Endothelial cell of umbilical vein (primary cell): ENCODE data around the gene SFI1. TPM values are rescaled to one million over a fixed set of nuclear protein-coding genes. Genes with fewer than 3 reads are reported as not detected.
"Not testable (repeated sequence)": the region's sequence is repeated elsewhere in the genome, so short reads cannot be mapped to it uniquely, and the experiment has no call there.

Experiments used
- BruUV-seq: library from RNA; stranded (reverse); fragments of 400-500 nt; replicated peaks from 2 replicates; lab custom pipeline; 2021; lab: Mats Ljungman, UMichigan
- CTCF ChIA-PET: fragments of 300-600, 350-600 bp; sonication (Branson Sonifier 250); formaldehyde crosslinking; loops from one replicate; lab custom pipeline; 2021; ENCODE audit warnings: antibody characterized with exemption, inconsistent platforms; lab: Charles Lee
- POLR2A ChIA-PET: fragments of 300-600, 350-600 bp; sonication (Branson Sonifier 250); formaldehyde crosslinking; loops from one replicate; lab custom pipeline; 2021; ENCODE audit warnings: antibody characterized with exemption, inconsistent platforms; lab: Charles Lee
- DNase-seq: peaks from one replicate; pipeline ENCODE4 v3.0.0-alpha.2; 2011; ENCODE audit warnings: low read depth, low spot score
- FAIRE-seq: peaks from 2 replicates; lab custom pipeline; 2011; peaks lifted over from hg19 to GRCh38; lab: Jason Lieb, UNC
- H2AFZ ChIP-seq: 2 replicates; pipeline ENCODE4 v1.6.0; 2012; ENCODE audit warnings: low read depth, low read length, control low read depth, inconsistent platforms
- H3K27ac ChIP-seq: 2 replicates; pipeline ENCODE4 v1.5.1; 2011; ENCODE audit warnings: low read depth, mild to moderate bottlenecking, control low read depth, low read length, moderate library complexity; ENCODE audit not compliant: insufficient read depth
- H3K27me3 ChIP-seq, 2 experiments: 2 replicates each; pipeline versions ENCODE4 v1.6.0 to v1.6.1; 2011; ENCODE audit warnings: low read length in 2 of 2, mixed read lengths in 1 of 2; ENCODE audit not compliant: control insufficient read depth in 2 of 2, insufficient read depth in 2 of 2
- H3K36me3 ChIP-seq, 2 experiments: 2 replicates in 1 of 2; 3 replicates in 1 of 2; pipeline ENCODE4 v1.5.1; 2011; ENCODE audit warnings: low read length in 2 of 2, mild to moderate bottlenecking in 1 of 2, moderate library complexity in 1 of 2; ENCODE audit not compliant: control insufficient read depth in 2 of 2, insufficient read depth in 2 of 2; ENCODE audit errors: extremely low read depth in 1 of 2
- H3K4me1 ChIP-seq: 3 replicates; pipeline ENCODE4 v1.5.1; 2011; ENCODE audit warnings: mild to moderate bottlenecking, low read length; ENCODE audit not compliant: control insufficient read depth, insufficient read depth; ENCODE audit errors: extremely low read depth
- H3K4me2 ChIP-seq: 2 replicates; pipeline ENCODE4 v1.6.1; 2011; ENCODE audit warnings: low read length, control low read depth, mixed read lengths; ENCODE audit not compliant: insufficient read depth
- H3K4me3 ChIP-seq, 3 experiments: fragments of 200-600 bp in 1 of 3; sonication (generic), shearing (Covaris generic) in 1 of 3; replicated peaks in 1 of 3; 2 replicates each; pipeline ENCODE4 v1.5.1; 2011 to 2016; ENCODE audit warnings: control low read depth in 3 of 3, low read length in 3 of 3, mild to moderate bottlenecking in 2 of 3, inconsistent platforms in 1 of 3, low read depth in 1 of 3, moderate library complexity in 1 of 3; ENCODE audit not compliant: insufficient read depth in 1 of 3
- H3K79me2 ChIP-seq: 2 replicates; pipeline ENCODE4 v1.6.0; 2012; ENCODE audit warnings: low read length, inconsistent platforms; ENCODE audit not compliant: control insufficient read depth, insufficient read depth
- H3K9ac ChIP-seq: replicated peaks from 2 replicates; pipeline ENCODE3; 2011; ENCODE audit warnings: low read length, control low read depth; ENCODE audit not compliant: insufficient read depth; ENCODE audit errors: extremely low read depth
- H3K9me1 ChIP-seq: replicated peaks from 3 replicates; pipeline ENCODE4 v1.6.0; 2011; ENCODE audit warnings: mild to moderate bottlenecking, low read length; ENCODE audit not compliant: control insufficient read depth, insufficient read depth; ENCODE audit errors: extremely low read depth
- H3K9me3 ChIP-seq: replicated peaks from 2 replicates; pipeline ENCODE4 v1.5.1; 2012; ENCODE audit warnings: low read length, inconsistent platforms; ENCODE audit not compliant: control insufficient read depth, insufficient read depth
- H4K20me1 ChIP-seq: replicated peaks from 2 replicates; pipeline ENCODE3; 2011; ENCODE audit warnings: mild to moderate bottlenecking, low read length; ENCODE audit not compliant: control insufficient read depth, insufficient read depth; ENCODE audit errors: extremely low read depth
- CTCF ChIP-seq, 2 donors: IDR thresholded peaks; 1 replicate in 1 of 2; 2 replicates in 1 of 2; pipeline ENCODE4 v1.5.1; 2011; ENCODE audit warnings: low read length in 2 of 2, mild to moderate bottlenecking in 2 of 2, moderate library complexity in 2 of 2, control low read depth in 1 of 2, inconsistent platforms in 1 of 2, low read depth in 1 of 2; ENCODE audit not compliant: insufficient read depth in 1 of 2; ENCODE audit errors: extremely low read depth in 1 of 2
- EZH2 ChIP-seq: IDR thresholded peaks from 2 replicates; pipeline ENCODE4 v1.6.1; 2012; ENCODE audit warnings: borderline replicate concordance, low read depth, mild to moderate bottlenecking, moderate library complexity, low read length, inconsistent platforms; ENCODE audit not compliant: severe bottlenecking
- FOS ChIP-seq: IDR thresholded peaks from 2 replicates; pipeline ENCODE4 v1.6.1; 2011; ENCODE audit warnings: mild to moderate bottlenecking, low read length, moderate library complexity, borderline replicate concordance; ENCODE audit not compliant: insufficient read depth
- GATA2 ChIP-seq: IDR thresholded peaks from 2 replicates; pipeline ENCODE4 v1.7.0; 2011; ENCODE audit warnings: low read depth, mild to moderate bottlenecking, moderate library complexity, mixed read lengths, low read length; ENCODE audit not compliant: insufficient read length, insufficient read depth
- JUN ChIP-seq: IDR thresholded peaks from 2 replicates; pipeline ENCODE4 v1.6.1; 2011; ENCODE audit warnings: borderline replicate concordance, low read depth; ENCODE audit not compliant: insufficient read length, insufficient read depth
- MYC ChIP-seq: IDR thresholded peaks from one replicate; pipeline ENCODE4 v1.6.1; 2011; ENCODE audit warnings: mild to moderate bottlenecking, low read depth, low read length
- POLR2A ChIP-seq: IDR thresholded peaks from 2 replicates; pipeline ENCODE4 v1.6.1; 2012; ENCODE audit warnings: low read depth, mild to moderate bottlenecking, control low read depth, low read length
- POLR2AphosphoS5 ChIP-seq: IDR thresholded peaks from 2 replicates; pipeline ENCODE4 v1.6.1; 2012; ENCODE audit warnings: low read depth, mild to moderate bottlenecking, control low read depth, low read length, moderate library complexity; ENCODE audit not compliant: insufficient read depth
- dilution Hi-C: fragments of 300-500 bp; cut with MboI; formaldehyde crosslinking; loops from one replicate; pipeline ENCODE4 v1.15.0; 2019; ENCODE audit warnings: low sequenced_read_pairs; ENCODE audit not compliant: extremely low pct_ligation_motif_present
- intact Hi-C: fragments of 100-400 bp; cut with micrococcal nuclease; formaldehyde crosslinking; loops from one replicate; pipeline ENCODE4 v1.10.0; 2022
- polyA plus RNA-seq, 4 experiments: library from polyadenylated mRNA; depleted of rRNA in 3 of 4; stranded (reverse) in 3 of 4; unstranded in 1 of 4; fragments of >200 nt; gene quantifications; 2 replicates each; pipeline versions ENCODE4 v1.2.1 to v1.2.3, GENCODE V29; 2011 to 2012; ENCODE audit warnings: missing spikeins in 1 of 4
- total RNA-seq: library from RNA; stranded (reverse); gene quantifications from 2 replicates; pipeline ENCODE4 v1.2.3, GENCODE V29; 2021
- TF ChIP-seq, protein P1 (sequence below): IDR thresholded peaks from 2 replicates; pipeline ENCODE4 v1.6.1; 2011; ENCODE audit not compliant: insufficient read depth, insufficient read length

Gene SFI1
- total and polyA plus RNA-seq, 2 donors (not counting 3 experiments of a cell fraction or from before 2014, with no cell fraction given), result 12.5 to 46.4 TPM

DNA sequence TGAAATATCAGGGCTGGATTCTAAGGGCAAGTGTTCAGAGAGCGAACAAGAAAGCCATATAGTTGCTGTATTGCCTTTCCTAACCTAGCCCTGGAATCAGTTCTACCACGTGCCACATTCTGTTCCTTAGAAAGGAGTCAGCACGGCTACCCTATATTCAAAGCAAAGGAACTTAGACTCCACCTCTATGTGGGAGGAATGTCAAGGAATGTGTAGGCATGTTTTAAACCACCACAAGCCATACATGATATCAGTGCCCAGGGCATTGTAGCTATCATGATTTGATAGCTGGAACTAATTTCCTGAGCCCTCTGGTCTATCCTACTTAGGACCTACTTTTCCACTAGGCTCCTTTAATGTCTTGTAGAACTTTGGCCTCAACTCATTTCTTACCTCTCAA lies 4.2 kb upstream of the SFI1 start:
- peaks cover 0 to 2% of the 10 kb centered on the region in 2 experiments for H3K36me3 ChIP-seq
- H3K27ac ChIP-seq, result no peak overlapping the region
- intact Hi-C loops, result no loop called here
- H3K79me2 ChIP-seq, result peaks cover 27% of the 10 kb centered on the region
- no peaks in the 10 kb centered on the region for H3K9me3 ChIP-seq
- H3K4me3 ChIP-seq, result no peak overlapping the region
- FAIRE-seq, result no peak
- CTCF ChIA-PET, result interaction anchor here (0.8 kb wide), 1 partner anchor 142 kb away, joined by 3 read pairs; no protein-coding TSS in a partner anchor
- POLR2A ChIA-PET, result interaction anchor here (0.6 kb wide), 1 partner anchor 904 kb away, joined by 3 read pairs; no protein-coding TSS in a partner anchor
- no TSS peak for BruUV-seq
- dilution Hi-C loops, result no loop called here
- H3K9ac ChIP-seq, result no peak overlapping the region
- H3K4me1 ChIP-seq, result peaks cover 35% of the 10 kb centered on the region
- H4K20me1 ChIP-seq, result no peaks in the 10 kb centered on the region
- TF ChIP-seq POLR2AphosphoS5 (no peak), MYC (no peak), CTCF (IDR thresholded peaks at IDR 0.05; ENCODE audit: extremely low read depth in 1 of 2, insufficient read depth in 1 of 2, low read depth in 1 of 2, low read length in 2 of 2) (no peak), EZH2 (no peak), JUN (no peak), GATA2 (no peak), FOS (no peak), POLR2A (no peak)
- TF ChIP-seq, protein P1, sequence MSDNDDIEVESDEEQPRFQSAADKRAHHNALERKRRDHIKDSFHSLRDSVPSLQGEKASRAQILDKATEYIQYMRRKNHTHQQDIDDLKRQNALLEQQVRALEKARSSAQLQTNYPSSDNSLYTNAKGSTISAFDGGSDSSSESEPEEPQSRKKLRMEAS, result no peak
- H3K9me1 ChIP-seq, result no peaks in the 10 kb centered on the region
- H3K27me3 ChIP-seq, result no peaks in the 10 kb centered on the region
- no peak for DNase-seq
- H3K4me2 ChIP-seq, result no peak overlapping the region
- no peak overlapping the region for H2AFZ ChIP-seq

DNA sequence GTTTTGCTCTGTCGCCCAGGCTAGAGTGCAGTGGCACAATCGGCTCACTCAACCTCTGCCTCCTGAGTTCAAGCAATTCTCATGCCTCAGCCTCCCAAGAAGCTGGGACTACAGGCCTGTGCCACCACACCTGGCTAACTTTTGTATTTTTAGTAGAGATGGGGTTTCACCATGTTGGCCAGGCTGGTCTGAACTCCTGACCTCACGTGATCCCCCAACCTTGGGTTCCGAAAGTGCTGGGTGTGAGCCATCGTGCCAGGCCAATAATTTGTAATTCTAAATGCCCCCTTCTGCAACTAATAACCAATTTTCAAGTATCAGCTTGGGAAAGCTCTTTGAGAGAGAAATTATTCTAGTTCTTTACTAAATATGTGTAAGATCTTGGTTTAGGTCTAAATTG lies 3.0 kb upstream of the SFI1 start:
- peaks cover 30% of the 10 kb centered on the region for H3K4me1 ChIP-seq
- H3K4me2 ChIP-seq, H3K36me3 ChIP-seq, dilution Hi-C loops, POLR2A ChIA-PET, H3K27ac ChIP-seq, DNase-seq, H3K27me3 ChIP-seq, intact Hi-C loops, H3K9ac ChIP-seq, H3K9me3 ChIP-seq, BruUV-seq, H4K20me1 ChIP-seq, FAIRE-seq, H2AFZ ChIP-seq, H3K4me3 ChIP-seq, H3K9me1 ChIP-seq: not testable (repeated sequence)
- CTCF ChIA-PET, result interaction anchor here (0.6 to 1.4 kb wide), 2 partner anchors 34 to 42 kb away, joined by 3 to 5 read pairs; no protein-coding TSS in a partner anchor
- H3K79me2 ChIP-seq, result peaks cover 18% of the 10 kb centered on the region
